Stimulated activated CD4-positive, alpha-beta T cell treated with anti-CD3 and anti-CD28 coated beads, Interleukin-4, amount 100 ng/mL, for 48 hours (primary cell): ENCODE measurements around the gene DIAPH2.
"Not testable (repeated sequence)": the region's sequence is repeated elsewhere in the genome, so short reads cannot be mapped to it uniquely, and the experiment has no call there.

Source experiments
- DNase-seq, 2 donors: peaks; one replicate each; pipeline ENCODE4 v3.0.0-alpha.2; 2020; ENCODE audit warnings: low read depth in 2 of 2

The DIAPH2 gene

DNA sequence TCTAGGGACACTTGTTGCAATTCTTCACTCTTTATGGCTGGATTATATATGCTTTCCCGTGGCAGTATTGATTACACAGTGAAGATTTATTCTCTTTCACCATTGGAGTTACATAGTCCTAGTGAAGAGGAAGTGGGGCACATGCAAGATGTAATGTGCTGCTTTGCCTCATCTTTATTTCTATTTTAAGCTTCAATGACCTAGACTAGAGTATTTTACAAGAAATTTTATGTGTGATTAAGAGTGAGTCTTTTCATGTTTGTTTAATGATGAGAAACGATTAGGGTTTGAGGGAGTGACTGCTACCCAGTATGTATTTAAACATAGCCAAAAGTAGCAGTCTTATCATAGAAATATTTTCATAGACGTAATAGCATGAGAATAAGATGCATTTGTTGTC is 30.8 kb downstream of the DIAPH2 start:
- DNase-seq: no peak

DNA sequence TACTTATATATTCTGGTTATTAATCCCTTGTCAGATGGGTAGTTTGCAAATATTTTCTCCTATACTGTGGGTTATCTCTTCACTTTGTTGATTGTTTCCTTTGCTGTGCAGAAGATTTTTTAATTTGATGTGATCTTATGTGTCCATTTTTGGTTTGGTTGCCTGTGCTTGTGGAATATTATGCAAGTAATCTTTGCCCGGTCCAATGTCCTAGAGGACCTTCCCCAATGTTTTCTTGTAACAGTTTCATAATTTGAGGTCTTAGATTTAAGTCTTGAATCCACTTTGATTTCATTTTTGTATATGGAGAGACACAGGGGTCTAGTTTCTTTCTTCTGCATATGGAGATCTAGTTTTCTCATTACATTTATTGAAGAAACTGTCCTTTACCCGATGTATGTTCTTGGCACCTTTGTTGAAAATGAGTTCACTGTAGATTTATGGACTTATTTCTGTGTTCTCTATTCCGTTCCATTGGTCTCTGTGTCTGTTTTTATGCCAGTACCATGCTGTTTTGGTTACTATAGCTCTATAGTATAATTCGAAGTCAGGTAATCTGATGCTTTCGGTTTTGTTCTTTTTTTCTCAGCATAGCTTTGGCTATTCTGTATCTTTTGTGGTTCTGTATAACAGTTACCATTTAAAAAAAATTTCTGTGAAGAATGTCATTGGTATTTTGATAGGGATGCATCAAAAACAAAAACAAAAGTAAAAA is 34.7 kb downstream of the DIAPH2 start:
- no peak for DNase-seq

DNA sequence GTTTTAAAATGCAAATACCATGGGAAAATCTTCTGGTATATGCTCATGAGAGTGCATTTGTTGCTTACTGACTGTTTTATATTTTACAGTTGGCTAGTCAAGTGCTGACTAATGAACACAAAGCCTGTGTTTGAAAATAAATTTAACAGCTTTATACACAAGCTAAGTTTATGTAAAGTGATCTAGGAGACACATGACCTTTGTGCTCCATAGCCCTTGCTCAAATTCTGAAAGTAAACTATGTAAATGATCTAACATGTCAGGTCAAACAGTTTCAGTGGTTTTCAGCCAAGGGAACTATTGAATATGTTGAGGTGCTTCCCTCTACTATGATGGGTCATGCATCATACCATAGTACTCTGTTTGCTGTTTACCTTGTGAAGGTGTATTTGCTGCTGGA is 36.7 kb downstream of the DIAPH2 start:
- DNase-seq: no peak

DNA sequence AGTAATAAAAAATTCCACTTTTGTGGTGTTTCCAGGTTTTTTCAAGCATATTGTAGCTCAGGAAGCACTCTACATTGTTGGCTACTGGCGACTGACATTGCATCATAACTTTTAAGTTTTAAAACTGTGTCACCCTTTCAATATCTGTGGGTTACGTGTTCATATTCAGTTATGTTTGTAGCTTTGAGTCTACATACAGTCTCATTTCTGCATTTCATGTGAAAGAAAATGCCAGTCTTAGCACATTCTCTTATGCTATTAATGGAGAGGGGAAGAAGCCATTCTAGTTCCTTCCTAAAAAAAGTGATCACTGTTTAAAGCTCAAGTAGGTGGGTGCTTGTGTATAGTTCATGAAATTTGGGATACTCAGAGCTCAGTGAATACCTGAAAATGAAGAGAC is 38.1 kb downstream of the DIAPH2 start:
- DNase-seq: no peak

DNA sequence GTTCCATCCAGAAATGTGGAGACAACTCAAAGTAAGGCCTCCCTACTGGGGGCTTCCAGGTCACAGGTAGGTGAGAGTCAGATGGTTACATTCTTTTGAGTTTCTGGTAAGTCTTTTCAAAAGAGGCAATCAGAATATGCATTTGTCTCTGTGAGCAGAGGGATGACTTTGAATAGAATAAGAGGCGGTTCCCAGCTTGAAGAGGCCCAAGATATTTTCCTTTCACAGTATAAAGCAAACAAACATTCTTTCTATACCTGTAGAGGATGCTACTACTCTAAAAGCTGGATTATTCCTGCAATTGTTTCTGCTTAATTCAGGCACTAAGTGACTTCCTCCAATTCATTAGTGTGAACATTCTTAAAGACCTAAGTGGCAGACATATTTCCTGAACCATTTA is 44.4 kb downstream of the DIAPH2 start:
- DNase-seq: no peak

DNA sequence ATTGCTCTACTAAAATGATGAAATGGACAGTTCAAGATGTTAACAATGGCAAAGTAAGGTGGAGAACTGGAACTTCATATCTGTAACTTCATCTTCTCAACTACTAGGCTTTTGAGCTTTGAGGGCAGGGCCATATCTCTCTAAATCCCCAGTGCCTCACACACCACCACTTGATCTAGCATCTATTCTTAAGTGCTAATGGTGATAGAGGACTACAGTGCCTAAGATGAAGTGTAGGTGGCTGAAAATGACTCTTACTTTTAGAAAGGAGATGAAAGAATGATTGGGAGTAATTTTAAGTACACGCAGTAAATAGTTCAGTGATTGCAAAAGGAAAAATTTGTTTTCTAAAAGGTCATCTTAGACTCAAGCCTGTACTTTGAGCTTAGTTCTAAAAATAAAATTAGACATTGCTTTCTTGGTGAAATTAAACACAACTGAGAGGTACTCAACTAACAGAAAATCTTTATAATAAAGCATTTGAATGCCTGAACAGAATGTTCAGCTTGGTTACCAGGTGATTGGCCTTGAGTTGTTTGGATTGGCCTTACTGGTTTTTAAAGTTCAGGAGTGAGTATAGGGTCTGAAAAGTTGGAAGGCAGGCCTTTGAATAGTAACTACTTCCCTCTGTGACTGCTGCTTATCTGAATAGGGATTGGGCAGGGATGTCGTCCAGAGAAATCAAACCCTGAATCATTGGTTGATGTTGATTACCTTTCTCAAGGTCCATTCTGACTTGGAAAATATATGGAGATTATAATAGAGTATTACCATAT is 45.4 kb downstream of the DIAPH2 start:
- DNase-seq: no peak

DNA sequence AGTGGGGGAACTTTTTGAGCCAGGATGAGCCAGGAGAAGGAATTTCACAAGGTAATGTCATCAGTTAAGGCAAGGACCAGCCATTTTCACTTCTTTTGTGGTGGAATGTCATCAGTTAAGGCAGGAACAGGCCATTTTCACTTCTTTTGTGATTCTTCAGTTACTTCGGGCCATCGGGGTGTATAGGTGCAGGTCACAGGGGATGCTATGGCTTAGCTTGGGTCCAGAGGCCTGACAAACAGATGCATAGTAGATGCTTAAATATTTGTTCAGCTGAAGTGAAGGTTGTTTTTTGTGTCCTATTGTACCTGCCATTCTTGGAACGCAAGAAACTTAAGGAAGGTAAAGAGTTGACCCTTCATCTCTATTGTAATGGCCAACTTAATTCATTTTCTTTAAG is 46.4 kb downstream of the DIAPH2 start:
- not testable (repeated sequence) for DNase-seq

DNA sequence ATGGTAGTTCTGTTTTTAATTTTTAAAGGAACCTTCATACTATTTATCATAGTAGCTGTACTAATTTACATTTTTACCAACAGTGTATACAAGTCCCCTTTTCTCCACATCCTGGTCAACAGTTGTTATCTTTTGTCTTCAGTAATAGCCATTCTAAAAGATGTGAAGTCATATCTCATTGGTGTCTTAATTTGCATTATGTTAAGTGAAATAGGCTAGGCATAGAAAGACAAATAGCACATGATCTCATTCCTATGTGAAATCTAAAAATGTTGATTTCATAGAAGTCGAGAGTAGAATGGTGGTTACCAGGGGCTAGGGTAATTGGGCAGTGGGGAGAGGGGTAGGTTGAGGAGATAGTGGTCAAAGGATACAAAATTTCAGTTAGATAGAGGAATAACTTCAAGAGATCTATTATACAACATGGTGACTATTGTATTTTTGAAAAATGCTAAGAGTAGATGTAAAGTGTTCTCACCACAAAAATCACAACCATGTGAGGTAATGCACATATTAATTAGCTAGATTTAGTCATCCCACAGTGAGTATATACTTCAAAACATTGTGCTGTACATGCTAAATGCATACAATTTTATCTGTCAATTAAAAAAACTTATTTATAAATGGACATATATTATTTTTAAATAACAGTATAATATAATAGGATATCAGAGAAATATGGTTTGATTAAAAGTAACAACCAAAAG is 58.9 kb downstream of the DIAPH2 start:
- DNase-seq: no peak

DNA sequence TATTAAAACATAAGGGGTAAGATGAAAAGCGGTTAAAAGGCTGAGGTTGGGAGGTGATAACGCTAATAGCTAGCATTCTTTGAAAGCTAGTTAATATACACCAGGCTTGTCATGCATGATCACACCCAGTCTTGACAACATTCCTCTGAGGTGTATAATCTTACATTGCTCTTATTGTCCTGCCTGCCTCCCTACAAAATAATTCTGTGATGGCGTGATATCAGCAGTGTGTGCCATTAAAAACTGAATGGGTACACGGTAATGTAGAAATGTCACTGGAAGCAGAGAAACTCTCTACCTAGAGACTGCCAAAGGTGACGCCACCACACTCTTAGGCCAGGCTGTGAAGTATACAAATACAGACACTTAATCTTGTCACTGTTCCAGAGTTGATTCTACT is 68.1 kb downstream of the DIAPH2 start:
- DNase-seq: no peak

DNA sequence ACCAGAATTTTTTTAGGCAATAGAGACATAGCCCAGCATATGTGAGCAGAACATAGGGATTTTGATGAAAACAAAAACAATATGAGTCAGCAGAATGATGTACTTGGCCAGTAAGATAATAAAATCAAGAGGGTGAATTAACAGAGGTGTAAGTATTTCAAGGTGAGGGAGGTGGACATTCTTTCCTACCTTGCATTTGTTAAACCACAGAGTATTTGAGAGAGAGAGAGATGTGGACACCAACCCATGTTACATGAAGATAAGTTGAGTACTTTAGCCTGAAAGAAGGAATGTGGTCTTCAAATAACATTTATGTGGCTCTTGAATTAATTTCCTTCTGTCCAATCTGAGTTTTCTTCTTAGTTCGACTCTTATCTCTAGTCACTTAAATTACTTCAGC is 68.6 kb downstream of the DIAPH2 start:
- no peak for DNase-seq

DNA sequence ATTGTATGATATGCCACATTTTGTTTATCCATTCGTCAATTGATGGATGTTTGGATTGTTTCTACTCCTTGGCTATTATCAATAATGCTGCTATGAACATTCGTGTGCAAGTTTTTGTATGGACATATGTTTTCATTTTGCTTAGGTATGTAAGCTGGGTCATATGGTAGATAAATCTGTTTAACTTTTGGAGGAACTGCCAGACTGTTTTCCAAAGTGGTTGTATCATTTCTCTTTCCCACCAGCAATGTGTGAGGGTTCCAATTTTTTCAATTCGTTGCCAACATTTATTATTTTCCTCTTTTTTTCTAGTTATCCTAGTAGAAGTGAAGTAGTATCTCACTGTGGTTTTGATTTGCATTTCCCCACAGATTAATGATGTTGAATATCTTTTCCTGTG is 71.8 kb downstream of the DIAPH2 start:
- no peak for DNase-seq

DNA sequence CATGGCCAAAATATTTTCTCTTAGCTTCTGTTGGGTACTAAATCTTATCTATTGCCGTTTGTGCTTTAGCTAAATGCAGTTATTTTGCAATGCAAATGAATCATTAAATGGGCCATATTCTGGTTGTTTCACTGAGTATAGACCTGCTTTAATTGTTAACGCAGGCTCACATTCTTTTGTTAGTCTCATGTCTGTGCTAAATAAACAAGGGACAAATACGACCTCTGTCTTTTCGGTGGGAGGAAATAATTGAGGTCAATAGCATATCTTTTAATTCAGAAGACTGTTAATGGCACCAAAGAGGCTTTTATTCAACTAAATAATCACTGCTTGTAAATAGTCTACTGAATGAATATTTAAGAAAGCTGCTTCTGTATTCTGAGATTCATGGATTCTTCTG is 76.9 kb downstream of the DIAPH2 start:
- DNase-seq: no peak

DNA sequence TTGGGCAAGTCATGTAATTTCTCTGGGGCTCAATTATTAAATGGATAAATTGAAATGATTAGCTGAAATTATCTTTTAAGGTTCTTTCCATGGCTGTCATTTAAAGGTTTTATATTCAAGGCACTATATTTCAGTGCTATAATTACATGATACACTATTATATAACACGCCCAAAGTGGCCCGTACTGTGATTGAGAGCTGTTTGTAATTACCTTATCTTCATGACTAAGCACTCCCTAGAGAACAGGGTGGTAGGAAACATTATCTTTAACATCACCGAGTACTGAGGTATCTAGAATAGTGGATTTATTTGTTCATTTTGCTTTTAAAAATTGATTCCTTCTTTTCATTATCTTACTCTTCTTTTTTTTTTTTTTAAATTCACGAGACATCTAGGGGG is 79.0 kb downstream of the DIAPH2 start:
- DNase-seq: no peak

DNA sequence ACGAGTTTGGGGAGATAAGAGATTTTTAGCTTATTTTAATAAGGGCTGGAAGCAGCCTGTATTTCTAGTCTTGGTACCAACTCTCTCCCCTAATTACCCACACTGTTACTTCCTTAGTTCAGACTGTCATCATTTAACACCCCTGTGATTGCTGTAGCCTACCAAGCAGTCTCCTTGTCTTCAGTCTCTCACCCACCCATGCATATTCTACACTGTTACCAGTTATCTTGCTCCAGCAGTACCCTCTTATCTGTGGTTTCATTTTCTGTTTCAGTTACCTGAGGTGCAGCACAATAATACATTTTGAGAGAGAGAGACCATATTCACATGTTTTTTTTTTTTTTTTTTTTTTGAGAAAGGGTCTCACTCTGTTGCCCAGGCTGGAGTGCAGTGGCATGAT is 80.2 kb downstream of the DIAPH2 start:
- no peak for DNase-seq

DNA sequence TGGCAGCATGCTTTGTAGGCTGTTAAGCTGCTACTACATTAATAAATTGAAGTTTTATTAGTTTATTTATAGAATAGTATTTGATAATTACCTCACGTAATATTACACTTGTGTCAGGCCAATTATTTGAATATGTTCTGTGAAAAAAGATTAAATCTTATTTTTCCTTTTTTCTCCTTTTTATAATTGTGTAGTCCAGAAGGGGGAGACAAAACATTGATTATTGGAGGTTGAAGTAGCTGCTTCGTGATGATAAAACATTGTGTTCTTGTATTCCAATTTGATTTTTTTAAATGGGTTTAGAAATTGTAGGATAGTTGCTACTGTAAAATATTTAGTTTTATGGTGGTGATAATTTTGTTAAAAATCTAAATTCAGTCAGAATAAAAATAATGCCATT is 85.7 kb downstream of the DIAPH2 start:
- no peak for DNase-seq

DNA sequence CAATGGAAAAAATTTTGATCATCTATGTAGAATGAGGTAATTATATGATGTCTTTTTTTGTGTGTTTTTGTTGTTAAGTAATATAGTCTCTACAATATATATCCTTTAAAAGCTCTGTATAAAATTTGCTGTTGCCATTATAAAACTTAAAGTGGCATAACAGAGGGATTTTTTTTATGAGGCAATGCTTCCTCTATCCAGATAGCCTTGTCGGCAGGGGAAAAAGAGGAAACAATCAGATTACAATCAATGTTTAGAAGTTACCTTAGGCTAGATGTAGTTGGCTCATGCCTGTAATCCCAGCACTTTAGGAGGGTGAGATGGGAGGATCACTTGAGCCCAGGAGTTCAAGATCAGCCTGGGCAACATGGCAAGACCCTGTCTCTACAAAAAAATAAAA is 86.8 kb downstream of the DIAPH2 start:
- no peak for DNase-seq

DNA sequence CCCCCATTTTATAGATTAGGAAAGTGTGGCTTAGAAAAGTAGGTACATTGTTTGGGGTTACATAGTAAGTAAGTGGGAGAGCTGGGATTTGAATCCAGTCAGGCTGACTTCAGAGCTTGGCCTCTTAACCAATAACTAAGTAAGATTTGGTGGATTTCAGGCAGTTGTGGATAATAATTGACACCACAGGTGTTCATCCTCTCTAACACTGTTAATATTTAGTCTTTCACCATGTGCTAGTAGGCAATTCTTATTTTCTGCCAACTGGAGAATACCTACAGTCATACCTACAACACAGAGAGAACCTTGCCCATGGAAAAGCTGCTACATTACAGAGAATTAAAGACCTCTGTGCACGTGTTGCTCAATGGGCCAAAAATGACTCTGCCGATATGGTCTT is 89.5 kb downstream of the DIAPH2 start:
- DNase-seq: no peak

DNA sequence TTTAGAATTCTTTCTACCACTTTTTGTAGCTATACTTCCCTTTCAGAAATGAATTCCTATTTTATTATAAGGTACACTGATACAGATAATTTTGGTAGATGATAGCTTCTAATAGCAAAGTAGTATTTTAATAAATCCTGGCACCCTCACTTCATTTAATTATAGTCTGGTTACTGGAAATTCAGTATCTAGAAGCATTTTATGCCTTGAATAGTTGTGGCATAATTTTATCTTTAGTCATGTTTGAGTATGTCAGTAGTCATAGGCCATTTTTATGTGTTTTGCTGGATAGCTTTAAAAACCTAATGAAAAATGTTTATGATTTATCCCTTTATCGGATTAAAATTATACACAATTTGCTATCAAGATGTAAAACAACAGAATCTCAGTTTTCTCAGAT is 92.3 kb downstream of the DIAPH2 start:
- no peak for DNase-seq

DNA sequence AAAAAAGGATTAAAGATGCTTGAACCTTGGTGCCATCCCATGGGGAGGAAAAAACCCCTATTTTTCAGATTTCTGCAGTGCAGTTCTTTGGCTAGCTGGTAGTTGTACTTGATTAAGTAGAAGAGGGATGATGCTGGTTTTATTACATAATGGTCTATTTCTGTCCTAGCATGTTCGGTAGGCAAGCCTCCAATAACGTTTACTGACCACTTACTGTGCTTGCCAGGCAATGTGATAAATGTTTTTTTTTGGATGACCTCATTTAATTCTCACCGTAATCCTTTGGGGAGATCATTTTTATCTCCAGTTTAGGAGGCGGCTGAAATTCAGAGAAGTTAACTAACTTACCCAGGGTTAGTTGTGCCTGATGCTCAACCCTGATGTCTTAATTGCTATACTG is 106.9 kb downstream of the DIAPH2 start:
- no peak for DNase-seq

DNA sequence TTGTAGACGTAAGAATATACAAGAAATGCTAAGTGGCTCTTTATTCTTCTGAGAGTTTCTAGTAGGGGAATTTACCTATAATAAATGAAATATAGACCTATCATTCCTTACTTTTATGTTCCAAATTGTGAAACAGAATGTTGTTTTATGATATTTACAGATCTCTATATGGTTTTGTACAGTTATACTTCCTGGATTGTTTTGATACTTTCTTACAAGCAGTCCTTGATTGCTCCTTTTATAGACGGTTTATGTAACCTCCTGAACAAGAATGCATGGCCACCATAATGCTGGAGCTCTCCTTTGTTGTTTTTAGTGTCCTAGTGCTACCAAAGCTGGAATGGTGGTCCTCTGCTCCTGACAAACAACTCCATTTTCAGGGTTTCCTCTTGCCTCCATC is 107.4 kb downstream of the DIAPH2 start:
- no peak for DNase-seq

DNA sequence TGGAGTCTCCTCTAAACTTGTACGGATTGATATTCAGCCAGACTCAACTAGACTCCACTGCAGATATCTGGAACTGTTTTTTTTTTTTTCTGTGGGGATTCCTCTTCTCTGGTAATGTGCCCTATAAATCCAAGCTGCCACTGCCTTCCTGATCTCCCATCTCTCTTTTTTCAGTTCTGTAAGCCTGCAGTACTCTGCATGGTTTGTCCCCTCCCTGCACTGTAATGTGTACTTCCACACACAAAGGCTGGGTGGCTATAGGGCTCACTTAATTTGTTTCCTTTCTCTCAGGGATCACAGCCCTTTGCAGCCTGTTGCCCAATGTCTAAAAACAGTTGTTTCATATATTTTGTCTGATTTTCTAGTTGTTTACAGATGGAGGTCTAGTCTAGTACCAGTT is 114.3 kb downstream of the DIAPH2 start:
- no peak for DNase-seq

DNA sequence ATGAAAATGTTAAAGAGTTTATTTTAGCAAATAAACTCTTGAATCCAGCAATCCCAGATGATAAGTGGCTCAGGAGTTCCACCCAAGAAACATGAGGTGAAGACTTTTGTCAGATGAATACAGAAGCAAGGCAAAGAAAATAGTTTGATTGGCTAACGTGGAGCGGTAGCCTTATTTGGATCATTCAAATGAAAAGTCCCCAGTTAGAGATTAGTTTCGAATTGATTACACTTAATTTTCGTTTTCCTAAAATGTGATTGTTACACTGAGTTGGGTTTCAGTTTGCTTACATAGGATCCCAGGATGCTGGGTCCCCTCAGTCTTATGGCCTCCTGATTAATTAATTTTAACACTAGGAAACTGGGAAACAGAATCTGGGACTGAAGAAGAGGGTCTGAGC is 122.7 kb downstream of the DIAPH2 start:
- DNase-seq: no peak

DNA sequence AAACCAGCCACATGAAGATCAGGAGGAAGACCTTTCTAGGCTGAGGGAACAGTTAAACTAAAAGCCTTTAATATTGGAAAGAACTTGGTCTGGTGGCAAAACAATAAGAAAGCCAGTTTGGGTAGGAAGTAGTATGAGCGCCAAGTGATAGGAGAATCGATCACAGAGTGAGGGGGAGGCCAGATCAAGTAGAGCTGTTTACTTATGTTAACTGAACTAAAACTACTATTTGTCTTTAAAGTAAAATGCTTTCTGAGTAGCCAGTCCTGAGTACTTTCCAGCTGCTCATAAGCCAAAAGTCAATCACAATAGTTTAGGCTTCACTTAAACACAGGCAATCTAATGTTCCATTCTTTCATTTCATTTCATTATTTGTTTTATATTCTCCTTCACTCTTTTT is 136.3 kb downstream of the DIAPH2 start:
- no peak for DNase-seq
